Measurements from ENCODE around the gene EML6.

GRCh38 chr2:54701029-54701428, 22.4 kb upstream of the EML6 start:
- TF ChIP-seq, protein P1, sequence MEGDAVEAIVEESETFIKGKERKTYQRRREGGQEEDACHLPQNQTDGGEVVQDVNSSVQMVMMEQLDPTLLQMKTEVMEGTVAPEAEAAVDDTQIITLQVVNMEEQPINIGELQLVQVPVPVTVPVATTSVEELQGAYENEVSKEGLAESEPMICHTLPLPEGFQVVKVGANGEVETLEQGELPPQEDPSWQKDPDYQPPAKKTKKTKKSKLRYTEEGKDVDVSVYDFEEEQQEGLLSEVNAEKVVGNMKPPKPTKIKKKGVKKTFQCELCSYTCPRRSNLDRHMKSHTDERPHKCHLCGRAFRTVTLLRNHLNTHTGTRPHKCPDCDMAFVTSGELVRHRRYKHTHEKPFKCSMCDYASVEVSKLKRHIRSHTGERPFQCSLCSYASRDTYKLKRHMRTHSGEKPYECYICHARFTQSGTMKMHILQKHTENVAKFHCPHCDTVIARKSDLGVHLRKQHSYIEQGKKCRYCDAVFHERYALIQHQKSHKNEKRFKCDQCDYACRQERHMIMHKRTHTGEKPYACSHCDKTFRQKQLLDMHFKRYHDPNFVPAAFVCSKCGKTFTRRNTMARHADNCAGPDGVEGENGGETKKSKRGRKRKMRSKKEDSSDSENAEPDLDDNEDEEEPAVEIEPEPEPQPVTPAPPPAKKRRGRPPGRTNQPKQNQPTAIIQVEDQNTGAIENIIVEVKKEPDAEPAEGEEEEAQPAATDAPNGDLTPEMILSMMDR (IDR thresholded peaks at IDR 0.05): no peak
- TF ChIP-seq POLR2AphosphoS5 (IDR thresholded peaks at IDR 0.05): no peak
- TF ChIP-seq EP300 (IDR thresholded peaks at IDR 0.05): no peak
- no peak for TF ChIP-seq POLR2A (IDR thresholded peaks at IDR 0.05)
